Bone marrow (tissue), 2 donors: ENCODE data around the gene SHH.
A peak's percentile ranks its signal among the peaks of the same experiment; 100 is the strongest.

Experiments
- DNase-seq, 2 donors: peaks; one replicate each; lab custom pipeline; 2025; lab: John Stamatoyannopoulos, UW

SHH gene

DNA sequence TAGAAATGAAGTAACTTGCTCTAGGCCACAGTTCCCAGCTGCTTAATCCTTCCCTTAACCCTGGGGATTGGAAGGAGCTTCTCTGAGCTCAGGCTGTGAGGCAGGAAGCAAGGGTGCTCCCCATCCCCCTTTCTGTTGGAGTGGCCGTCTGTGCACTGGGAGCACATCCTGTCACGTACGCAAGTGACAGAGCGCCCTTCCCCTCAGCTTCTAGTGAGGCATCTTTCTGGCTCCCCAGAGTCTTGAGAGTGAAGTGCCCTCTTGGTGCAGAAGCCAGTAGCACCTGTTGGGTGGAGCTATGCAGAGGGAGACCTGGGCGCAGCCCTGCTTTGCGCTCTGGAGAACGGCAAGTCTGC is 47.8 kb downstream of the SHH start:
- no peak for DNase-seq

DNA sequence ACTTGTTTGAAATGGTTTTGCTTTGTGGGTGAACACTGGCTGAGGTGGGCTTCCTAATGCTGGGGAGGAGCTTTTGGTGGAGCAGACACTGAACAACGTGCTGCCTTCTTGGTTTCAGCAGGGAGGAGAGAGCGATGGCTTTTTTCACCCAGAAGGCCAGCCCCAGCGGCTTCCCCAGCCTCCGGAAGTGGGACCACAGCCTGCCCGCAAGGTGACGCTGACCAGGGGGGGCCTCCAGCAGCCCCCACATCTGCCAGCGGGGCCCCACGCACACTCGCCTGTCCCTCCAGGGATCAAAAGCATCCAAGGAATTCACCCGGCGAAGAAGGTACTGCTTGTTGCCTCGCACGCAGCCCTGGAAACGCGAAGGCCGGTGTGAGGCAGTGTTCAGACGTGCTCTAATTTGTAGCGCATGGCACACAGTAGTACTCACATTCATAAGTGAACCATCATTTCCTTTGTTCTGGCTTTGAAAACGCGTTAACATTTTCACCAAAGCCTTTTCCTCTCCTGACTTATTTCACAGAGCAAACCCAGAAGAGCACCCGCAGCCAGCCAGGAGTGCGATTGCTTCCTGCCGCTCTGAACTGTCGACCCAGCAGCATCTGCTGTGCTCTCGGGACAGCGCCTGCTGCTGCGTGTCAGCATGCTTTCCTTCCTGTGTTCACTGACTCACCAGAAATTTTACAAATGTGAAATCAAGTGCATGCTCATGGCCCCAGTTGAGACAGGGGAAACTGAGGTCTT is 48.4 kb downstream of the SHH start:
- peak in 1 of 2 donors; percentile 91 for DNase-seq

DNA sequence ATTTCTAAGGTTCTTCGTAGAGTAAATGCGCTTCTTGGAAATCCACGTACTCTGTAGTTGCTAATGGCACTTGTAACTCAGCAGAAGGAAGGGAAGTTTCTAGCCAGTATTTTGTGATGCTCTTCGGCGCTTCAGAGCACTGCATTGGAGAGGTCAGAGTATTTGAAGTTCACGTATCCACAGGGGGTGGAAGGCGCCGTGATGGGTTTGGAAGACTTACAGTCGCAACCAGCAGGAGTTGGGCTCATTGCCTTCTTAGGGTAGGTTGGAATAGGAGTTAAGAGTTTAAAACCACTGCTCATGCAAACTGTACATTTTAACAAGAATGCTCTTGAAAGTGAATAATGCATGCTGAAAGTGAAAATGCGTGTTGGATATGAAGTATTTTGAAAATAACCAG is 49.1 kb downstream of the SHH start:
- no peak for DNase-seq

DNA sequence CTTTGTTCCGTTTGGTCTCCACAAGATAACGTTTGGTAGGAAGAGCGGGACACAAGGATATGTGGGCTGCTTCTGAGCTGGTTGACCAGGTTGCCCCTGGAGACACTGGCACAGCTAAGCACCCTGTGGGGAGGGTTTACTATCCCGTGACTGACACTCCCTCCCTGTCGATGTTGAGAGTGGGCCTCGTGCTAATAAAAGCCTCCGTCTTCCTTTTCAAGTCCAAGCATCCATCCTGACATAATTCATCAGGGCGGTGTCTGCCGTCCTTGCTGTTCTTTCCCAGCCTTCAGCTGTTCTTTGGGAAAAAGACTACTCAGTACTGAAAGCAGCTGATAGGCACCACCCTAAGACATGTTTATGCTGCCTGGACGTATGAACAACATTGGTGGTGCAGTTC is 49.6 kb downstream of the SHH start:
- DNase-seq: no peak

DNA sequence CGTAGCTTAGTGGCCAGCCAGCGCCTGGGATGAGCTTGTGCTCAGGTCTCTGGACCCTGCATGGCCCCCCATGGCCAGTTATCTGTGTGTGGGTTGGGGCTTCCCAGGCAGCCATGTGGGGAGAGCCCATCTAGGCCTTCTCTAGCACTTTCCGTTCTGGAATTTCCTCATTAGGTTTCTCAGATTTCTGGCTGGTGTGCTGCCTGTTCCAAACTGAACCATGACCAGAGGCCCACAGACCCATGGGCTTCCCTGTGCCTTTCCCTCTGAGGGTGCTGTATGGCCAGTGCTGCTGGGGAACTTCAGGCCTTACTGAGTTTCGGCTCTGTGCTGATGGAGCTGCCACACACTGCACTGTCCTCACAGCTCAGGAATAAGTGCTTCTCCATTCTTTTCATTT is 50.2 kb downstream of the SHH start:
- DNase-seq: no peak

DNA sequence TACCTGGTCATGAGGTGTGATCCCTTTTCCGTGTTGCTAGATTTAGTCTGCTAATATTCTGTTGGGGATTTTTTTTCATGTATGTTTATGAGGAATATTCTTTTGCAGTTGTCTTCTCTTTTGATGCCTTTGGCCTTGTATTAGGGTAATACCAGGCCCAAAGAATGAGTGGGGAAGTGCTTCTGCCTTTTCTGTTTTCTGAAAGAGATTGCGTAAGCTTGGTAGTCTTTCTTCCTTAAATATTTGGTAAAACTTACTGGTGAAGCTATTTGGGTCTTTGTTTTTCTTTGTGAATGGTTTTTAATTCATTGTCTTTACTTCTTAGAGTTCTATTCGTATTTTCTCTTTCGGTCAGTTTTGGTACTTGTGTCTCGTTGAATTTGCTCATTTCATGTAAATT is 51.1 kb downstream of the SHH start:
- peak in 1 of 2 donors; percentile 5 for DNase-seq

DNA sequence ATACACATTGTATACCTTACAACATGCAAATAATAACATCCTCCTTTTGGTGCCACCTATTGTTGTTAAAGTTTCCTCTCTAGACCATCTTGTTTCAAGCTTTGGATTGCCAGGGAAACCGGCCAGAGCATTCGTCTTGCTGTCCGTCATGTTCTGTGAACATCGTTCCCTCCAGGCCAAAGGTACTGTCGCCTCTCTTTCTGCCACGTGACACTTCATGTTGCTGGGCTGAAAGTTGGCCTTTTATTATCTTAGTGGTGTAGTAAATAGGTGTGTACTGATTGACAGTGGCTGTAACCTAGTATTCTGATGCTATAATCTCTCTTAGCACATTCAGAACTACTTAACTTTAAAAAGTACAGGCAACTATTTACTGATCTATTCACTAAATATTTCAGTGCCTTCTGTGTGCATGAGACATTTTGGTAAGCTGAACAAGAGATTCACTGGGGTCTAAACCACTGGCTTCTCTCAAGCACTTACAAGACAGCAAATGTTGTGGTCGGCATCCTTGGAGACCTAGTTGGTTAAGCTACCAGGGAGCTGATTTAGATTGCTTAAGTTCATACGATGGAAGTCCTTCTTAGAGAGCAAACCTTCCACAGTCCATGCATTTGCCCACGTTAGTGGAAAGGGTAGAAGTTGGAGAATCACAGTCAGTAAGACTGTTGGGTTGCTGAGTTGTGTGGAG is 52.4 kb downstream of the SHH start:
- no peak for DNase-seq

DNA sequence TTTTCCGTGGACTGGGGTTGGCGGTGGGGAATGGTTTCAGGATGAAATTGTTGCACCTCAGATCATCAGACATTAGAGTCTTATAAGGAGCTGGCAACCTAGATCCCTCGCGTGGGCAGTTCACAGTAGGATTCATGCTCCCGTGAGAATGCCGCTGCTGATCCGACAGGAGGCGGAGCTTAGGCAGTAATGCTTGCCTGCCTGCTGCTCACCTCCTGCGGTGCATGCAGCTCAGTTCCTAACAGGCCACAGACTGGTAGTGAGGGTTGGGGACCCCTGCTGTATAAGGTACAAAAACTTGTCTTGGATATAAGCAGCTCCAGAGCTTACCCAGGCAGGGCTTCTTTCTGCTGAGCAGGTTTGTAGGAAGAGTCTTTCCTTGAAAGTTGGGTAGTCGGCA is 53.9 kb downstream of the SHH start:
- DNase-seq: no peak

DNA sequence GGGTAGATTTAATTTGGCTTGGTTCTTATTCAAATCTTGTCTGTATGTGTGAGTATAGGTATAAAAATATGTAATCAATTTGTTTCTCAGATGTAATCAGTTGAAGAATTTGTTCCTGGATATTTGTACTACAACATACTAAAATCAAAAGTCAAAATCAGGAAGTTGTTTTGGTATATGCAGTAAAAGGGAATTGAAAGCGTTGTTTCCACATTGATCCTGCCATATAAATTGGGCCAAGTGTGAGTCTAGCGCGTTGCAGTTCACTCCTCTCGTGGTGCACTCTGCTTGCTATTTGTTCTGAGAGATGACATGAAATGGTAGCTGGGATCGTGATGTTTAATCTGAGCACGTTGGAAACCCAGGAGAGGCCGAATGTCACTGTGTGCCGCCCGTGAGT is 55.9 kb downstream of the SHH start:
- no peak for DNase-seq

DNA sequence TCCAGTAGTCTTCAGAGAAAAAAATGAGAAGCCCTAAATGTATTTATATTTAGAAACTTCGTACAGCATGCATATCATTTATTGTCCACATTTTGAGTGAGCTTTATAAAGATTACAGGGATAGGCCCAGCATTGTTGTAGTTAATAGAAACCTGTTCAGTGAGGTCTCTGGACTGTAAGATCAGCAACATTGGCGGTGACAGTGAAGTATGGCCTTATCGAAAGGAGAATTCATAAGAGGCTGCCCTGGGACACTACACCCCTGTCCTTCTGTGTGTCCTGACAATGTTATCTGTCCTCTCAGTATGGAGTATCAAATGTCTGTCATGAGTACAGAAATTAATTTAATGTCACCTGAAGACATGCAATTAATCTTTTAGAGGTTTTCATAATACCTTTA is 57.2 kb downstream of the SHH start:
- no peak for DNase-seq

DNA sequence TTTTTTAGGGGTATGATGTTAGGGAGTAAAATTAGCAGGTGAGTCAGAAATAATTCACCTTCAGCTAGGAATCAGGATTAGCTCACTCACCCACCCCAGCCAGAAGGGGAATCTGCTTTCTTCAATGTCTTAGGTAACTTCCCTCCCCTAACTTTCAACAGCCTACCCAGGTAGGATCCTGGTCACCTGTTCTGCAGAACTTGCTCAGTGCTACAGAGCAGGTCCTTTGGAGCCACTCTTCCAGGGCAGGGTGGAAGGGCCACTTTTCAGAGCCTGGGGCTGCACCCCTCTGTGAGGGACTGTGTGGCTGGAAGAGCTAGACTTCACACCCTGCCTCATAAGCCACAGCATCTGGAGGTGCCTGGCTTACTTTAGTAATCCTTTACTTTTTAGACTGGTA is 58.1 kb downstream of the SHH start:
- no peak for DNase-seq

DNA sequence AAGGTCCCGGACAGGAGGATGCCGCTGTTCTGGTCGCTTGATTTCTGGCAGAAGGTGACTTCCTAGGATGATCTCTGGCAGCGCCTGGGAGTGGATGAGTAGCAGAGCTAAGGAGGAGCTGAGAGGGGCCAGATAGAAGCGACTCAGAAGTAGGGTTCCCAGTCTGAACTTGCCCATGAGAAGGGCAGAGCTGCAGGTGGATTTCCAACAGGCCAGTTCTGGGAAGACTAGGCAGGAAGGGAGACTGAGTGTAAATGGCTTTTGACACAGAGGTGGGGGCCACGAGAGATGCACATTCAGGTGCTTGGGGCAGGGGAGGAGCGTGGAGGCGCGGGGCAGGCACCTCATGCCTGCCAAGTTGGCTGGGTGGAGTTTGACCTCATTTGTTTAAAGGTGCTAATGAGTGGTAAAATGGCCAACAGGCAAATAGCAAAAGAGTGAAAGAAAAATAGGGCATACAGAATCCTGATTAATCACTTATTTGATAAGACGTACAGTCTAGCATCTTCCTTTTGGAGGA is 58.8 kb downstream of the SHH start:
- no peak for DNase-seq

DNA sequence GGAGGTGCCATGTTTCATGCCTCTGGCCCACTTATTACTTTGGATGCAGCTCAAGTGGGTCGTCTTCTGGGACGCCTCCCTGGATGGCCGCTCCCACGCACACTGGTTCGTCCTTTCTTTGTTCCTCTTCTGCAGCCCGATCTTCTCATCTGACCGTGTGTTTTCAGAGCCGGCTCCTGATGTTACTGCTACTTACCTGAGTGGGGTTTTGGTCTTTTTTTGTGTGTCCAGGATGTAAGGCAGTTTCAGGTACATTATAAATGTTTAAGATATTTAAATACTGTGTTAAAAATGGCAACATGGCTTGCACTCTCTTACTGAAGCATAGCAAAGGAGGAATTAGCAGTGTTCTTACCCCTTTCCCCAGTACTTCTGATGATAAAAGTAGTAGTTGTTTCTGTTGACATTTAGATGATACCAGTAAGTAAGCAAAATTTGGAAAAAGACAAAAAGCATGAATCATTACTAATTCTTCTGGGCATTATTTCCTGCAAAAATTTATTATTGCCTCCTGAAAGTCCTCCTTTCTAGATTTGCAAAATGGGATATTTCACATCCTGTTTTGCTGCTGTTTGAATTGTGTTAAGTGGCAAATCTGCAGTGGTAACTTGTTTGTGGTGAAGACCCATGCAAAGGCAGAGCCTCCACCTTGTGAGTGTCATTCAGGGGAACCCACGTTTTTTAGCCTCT is 59.4 kb downstream of the SHH start:
- no peak for DNase-seq

DNA sequence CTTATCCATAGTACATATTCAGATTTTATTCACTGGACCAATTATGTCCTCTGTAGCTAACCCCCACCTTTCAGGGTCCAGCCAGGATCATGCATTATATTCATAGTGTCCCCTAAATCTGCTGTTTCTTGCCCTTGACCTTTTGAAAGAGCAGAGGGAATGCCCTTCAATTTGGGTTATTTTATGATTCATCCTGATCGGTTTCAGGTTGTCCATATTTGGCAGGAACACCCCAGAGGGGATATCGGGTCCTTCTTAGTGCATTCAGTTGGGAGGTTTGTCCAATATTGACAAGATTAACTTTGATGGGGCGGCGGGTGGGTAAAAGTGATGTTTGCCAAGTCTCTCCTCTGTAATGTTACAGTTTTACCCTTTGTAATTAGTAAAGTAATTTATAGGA is 60.9 kb downstream of the SHH start:
- DNase-seq: no peak

DNA sequence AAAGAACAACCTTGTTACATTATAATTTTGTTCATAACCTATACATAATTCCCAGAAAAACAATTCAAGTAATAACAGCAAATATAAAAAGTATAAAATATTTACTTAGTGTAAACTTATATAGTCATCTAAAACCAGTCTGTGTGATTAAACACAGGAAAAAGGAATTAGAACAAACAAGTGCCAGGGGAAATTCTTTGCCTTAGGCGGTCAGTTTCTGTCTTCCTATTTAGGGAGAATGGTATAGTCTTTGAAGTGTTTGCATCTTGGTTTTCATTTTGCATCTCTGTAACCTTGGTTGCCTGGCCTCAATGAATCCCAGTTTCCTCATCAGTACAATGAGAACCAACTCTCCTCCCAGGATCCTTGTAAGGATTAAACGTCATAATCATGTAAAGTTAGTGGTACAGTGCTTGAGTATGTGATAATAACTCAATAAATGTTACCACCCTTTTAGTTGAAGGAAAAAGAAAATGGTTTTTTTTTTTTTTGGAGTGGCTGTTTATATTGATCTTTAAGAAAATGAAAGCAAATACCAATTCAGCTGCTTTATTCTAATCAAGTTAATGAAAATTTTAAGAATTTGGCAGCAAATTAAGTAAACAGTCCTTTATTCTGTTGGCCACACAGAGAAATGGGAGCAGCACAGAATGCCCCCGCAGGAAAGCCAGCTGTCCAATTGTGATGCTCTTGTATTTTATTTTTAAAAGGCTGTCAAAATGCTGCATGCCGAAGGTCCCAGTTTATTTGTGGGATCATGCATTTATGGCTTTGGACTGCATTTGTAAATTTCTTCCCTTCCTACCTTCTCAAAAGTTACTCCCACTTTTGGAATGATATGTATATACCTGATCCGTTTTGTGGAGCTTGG is 61.8 kb downstream of the SHH start:
- DNase-seq: no peak
